Measurements from ENCODE around the gene SH3PXD2A. TPM values are rescaled to one million over a fixed set of nuclear protein-coding genes. Genes with fewer than 3 reads are reported as not detected.

Gene SH3PXD2A
- total and polyA plus RNA-seq, 2 experiments from 2014 or later = 1.8 to 5.0 TPM

GRCh38 chr10:103802081-103802480 lies 53.3 kb downstream of the SH3PXD2A start:
- H3K9me3 Mint-ChIP-seq = no peaks in the 10 kb centered on the region
- H3K4me1 ChIP-seq (ENCODE audit: insufficient read depth) = peaks cover 19% of the 10 kb centered on the region
- DNase-seq (ENCODE audit: low spot score) (no peak), ATAC-seq (no peak)
- H2AFZ ChIP-seq = no peak overlapping the region
- H3K4me2 ChIP-seq = no peak overlapping the region
- peaks cover 16% of the 10 kb centered on the region for H3K4me1 Mint-ChIP-seq
- H3F3A ChIP-seq (replicated peaks; ENCODE audit: low read depth) = no peaks in the 10 kb centered on the region
- TF ChIP-seq STAT1 (IDR thresholded peaks at IDR 0.05; ENCODE audit: unreplicated experiment) = no peak
- no peaks in the 10 kb centered on the region for H3K79me2 ChIP-seq (replicated peaks; ENCODE audit: insufficient read depth)
- no peak overlapping the region for H3K27ac ChIP-seq (ENCODE audit: low read depth)
- H3K27me3 ChIP-seq (ENCODE audit: insufficient read depth) = no peaks in the 10 kb centered on the region
- H3K4me3 Mint-ChIP-seq = no peak overlapping the region
- peaks cover 6% of the 10 kb centered on the region; the same call in 1 of the 2 replicates for H3K9me2 ChIP-seq (ENCODE audit: insufficient read depth)
- peaks cover 4% of the 10 kb centered on the region; the same call in 1 of the 3 replicates for H3K36me3 Mint-ChIP-seq (ENCODE audit: low read depth)
- H3K27me3 Mint-ChIP-seq (ENCODE audit: insufficient read depth, low read depth, poor library complexity) = peaks cover 17% of the 10 kb centered on the region
- H3K27ac Mint-ChIP-seq = no peak overlapping the region
- H3K4me3 ChIP-seq = no peak overlapping the region
- no peaks in the 10 kb centered on the region for H3K36me3 ChIP-seq (ENCODE audit: insufficient read depth)
- H4K20me1 ChIP-seq (replicated peaks; ENCODE audit: insufficient read depth) = no peaks in the 10 kb centered on the region

GRCh38 chr10:103800789-103801540 lies 54.4 kb downstream of the SH3PXD2A start:
- no peak overlapping the region for H3K4me2 ChIP-seq
- no peak for TF ChIP-seq REST (IDR thresholded peaks at IDR 0.05; ENCODE audit: unreplicated experiment)
- TF ChIP-seq ETS1 (IDR thresholded peaks at IDR 0.05) = no peak
- TF ChIP-seq ZNF114 (CRISPR knock-in tag; IDR thresholded peaks at IDR 0.05) = no peak
- TF ChIP-seq POLR2AphosphoS5 (IDR thresholded peaks at IDR 0.05; ENCODE audit: low read depth) = no peak
- no peak for TF ChIP-seq EZH2 (IDR thresholded peaks at IDR 0.05; ENCODE audit: low read depth, unreplicated experiment)
- no peak for TF ChIP-seq ZNF331 (CRISPR knock-in tag; IDR thresholded peaks at IDR 0.05; ENCODE audit: low read depth)
- TF ChIP-seq CTCF (conservative IDR thresholded peaks at IDR 0.05; ENCODE audit: low read depth in 2 of 2) = no peak
- no peak for TF ChIP-seq STAT1 (IDR thresholded peaks at IDR 0.05; ENCODE audit: unreplicated experiment)
- TF ChIP-seq EZH2phosphoT487 (IDR thresholded peaks at IDR 0.05; ENCODE audit: unreplicated experiment) = no peak

More at GRCh38 chr10:103800789-103801540, 54.4 kb downstream of the SH3PXD2A start:
- Histone ChIP-seq H3K4me1 (ENCODE audit: insufficient read depth) (peaks cover 19% of the 10 kb centered on the region), H3K79me2 (replicated peaks; ENCODE audit: insufficient read depth) (no peaks in the 10 kb centered on the region), H3K36me3 (ENCODE audit: insufficient read depth) (no peaks in the 10 kb centered on the region), H3K27me3 (ENCODE audit: insufficient read depth) (no peaks in the 10 kb centered on the region), H2AFZ (no peak overlapping the region), H3K4me3 (no peak overlapping the region), H4K20me1 (replicated peaks; ENCODE audit: insufficient read depth) (no peaks in the 10 kb centered on the region), H3K27ac (ENCODE audit: low read depth) (no peak overlapping the region), H3F3A (replicated peaks; ENCODE audit: low read depth) (no peaks in the 10 kb centered on the region), H3K9me2 (ENCODE audit: insufficient read depth) (peaks cover 6% of the 10 kb centered on the region; the same call in 1 of the 2 replicates)
- H3K27ac Mint-ChIP-seq = no peak overlapping the region
- H3K4me3 Mint-ChIP-seq = no peak overlapping the region
- no peak for ATAC-seq
- peaks cover 4% of the 10 kb centered on the region; the same call in 1 of the 3 replicates for H3K36me3 Mint-ChIP-seq (ENCODE audit: low read depth)
- DNase-seq (ENCODE audit: low spot score) = no peak
- peaks cover 17% of the 10 kb centered on the region for H3K27me3 Mint-ChIP-seq (ENCODE audit: insufficient read depth, low read depth, poor library complexity)
- no peaks in the 10 kb centered on the region for H3K9me3 Mint-ChIP-seq
- H3K4me1 Mint-ChIP-seq = peaks cover 16% of the 10 kb centered on the region
